ENCODE results near the gene CLSTN1.

Gene CLSTN1

GRCh38 chr1:9719978-9720722 is 103.6 kb downstream of the CLSTN1 start:
- TF ChIP-seq ARNTL (CRISPR knock-in tag; IDR thresholded peaks at IDR 0.05; ENCODE audit: borderline replicate concordance, low read depth) (no peak), OSR1 (CRISPR knock-in tag; IDR thresholded peaks at IDR 0.05) (no peak), TCF4 (CRISPR knock-in tag; IDR thresholded peaks at IDR 0.05; ENCODE audit: borderline replicate concordance) (no peak), BACH2 (CRISPR knock-in tag; IDR thresholded peaks at IDR 0.05; ENCODE audit: borderline replicate concordance) (no peak), TSHZ2 (CRISPR knock-in tag; IDR thresholded peaks at IDR 0.05) (no peak), ZC3H10 (CRISPR knock-in tag; IDR thresholded peaks at IDR 0.05) (no peak), RARB (CRISPR knock-in tag; IDR thresholded peaks at IDR 0.05) (no peak), TOX (CRISPR knock-in tag; IDR thresholded peaks at IDR 0.05; ENCODE audit: borderline replicate concordance) (no peak), ZNF8 (CRISPR knock-in tag; IDR thresholded peaks at IDR 0.05) (no peak), ISL1 (CRISPR knock-in tag; IDR thresholded peaks at IDR 0.05) (no peak), ZFP3 (CRISPR knock-in tag; IDR thresholded peaks at IDR 0.05) (no peak), CREB5 (CRISPR knock-in tag; IDR thresholded peaks at IDR 0.05; ENCODE audit: low read depth) (no peak)
- no peak for ATAC-seq

- TF ChIP-seq ISL1 (CRISPR knock-in tag; IDR thresholded peaks at IDR 0.05): no peak
- no peak for TF ChIP-seq ZNF70 (CRISPR knock-in tag; IDR thresholded peaks at IDR 0.05)
- TF ChIP-seq SNAI2 (CRISPR knock-in tag; IDR thresholded peaks at IDR 0.05): no peak
- TF ChIP-seq PPARA (CRISPR knock-in tag; IDR thresholded peaks at IDR 0.05; ENCODE audit: borderline replicate concordance): no peak
- TF ChIP-seq TCF4 (CRISPR knock-in tag; IDR thresholded peaks at IDR 0.05; ENCODE audit: borderline replicate concordance): no peak
- no peak for TF ChIP-seq ZC3H10 (CRISPR knock-in tag; IDR thresholded peaks at IDR 0.05)
- no peak for TF ChIP-seq PATZ1 (CRISPR knock-in tag; IDR thresholded peaks at IDR 0.05; ENCODE audit: borderline replicate concordance)
- TF ChIP-seq ZFP3 (CRISPR knock-in tag; IDR thresholded peaks at IDR 0.05): no peak
- ATAC-seq: no peak
Observed at GRCh38 chr1:9718006-9718680, 105.6 kb downstream of the CLSTN1 start.

GRCh38 chr1:9717193-9718005 is 106.4 kb downstream of the CLSTN1 start:
- ATAC-seq: no peak

More at GRCh38 chr1:9717193-9718005, 106.4 kb downstream of the CLSTN1 start:
- TF ChIP-seq RARB (CRISPR knock-in tag; IDR thresholded peaks at IDR 0.05) (no peak), ESRRG (CRISPR knock-in tag; IDR thresholded peaks at IDR 0.05) (no peak), BACH2 (CRISPR knock-in tag; IDR thresholded peaks at IDR 0.05; ENCODE audit: borderline replicate concordance) (no peak), TOX (CRISPR knock-in tag; IDR thresholded peaks at IDR 0.05; ENCODE audit: borderline replicate concordance) (no peak), ZFP3 (CRISPR knock-in tag; IDR thresholded peaks at IDR 0.05) (no peak), TCF4 (CRISPR knock-in tag; IDR thresholded peaks at IDR 0.05; ENCODE audit: borderline replicate concordance) (no peak), ZC3H10 (CRISPR knock-in tag; IDR thresholded peaks at IDR 0.05) (no peak), SNAI2 (CRISPR knock-in tag; IDR thresholded peaks at IDR 0.05) (no peak), PATZ1 (CRISPR knock-in tag; IDR thresholded peaks at IDR 0.05; ENCODE audit: borderline replicate concordance) (no peak), ZNF8 (CRISPR knock-in tag; IDR thresholded peaks at IDR 0.05) (no peak), CSRNP3 (CRISPR knock-in tag; IDR thresholded peaks at IDR 0.05) (no peak), PPARA (CRISPR knock-in tag; IDR thresholded peaks at IDR 0.05; ENCODE audit: borderline replicate concordance) (no peak), CSDC2 (CRISPR knock-in tag; IDR thresholded peaks at IDR 0.05) (no peak), ARNTL (CRISPR knock-in tag; IDR thresholded peaks at IDR 0.05; ENCODE audit: borderline replicate concordance, low read depth) (no peak)
